Measurements from ENCODE around the gene TRIM50. TPM values are rescaled to one million over a fixed set of nuclear protein-coding genes. Genes with fewer than 3 reads are reported as not detected.

Gene TRIM50
- total and polyA plus RNA-seq, 2 of the 13 experiments (the other 11 are each of a cell fraction or from before 2014, with no cell fraction given): 4.2 to 24.5 TPM

DNA sequence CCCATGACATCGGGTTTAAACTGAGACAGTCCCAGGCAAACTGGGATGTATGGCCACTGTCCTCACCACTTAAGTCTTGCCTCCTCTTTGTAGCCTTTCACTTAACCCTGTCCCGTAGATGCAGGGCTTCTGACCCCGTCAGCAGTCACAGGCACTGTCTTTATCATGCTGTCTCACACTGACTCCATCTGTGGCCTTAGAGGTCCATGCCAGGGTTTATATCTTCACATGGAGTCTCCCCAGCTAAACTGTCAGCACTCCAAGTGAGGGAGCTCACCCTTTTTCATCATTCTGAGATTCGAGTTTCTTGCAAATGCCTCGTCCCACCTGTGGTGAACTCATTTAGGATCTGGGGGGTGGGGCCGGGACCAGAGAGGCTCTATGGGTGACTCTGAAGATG, 2.9 kb upstream of the TRIM50 start:
- POLR2A ChIA-PET: interaction anchor here (1.3 to 1.5 kb wide), 2 partner anchors 13 to 28 kb away, joined by 4 read pairs; no protein-coding TSS in a partner anchor
- intact Hi-C loops (cut with micrococcal nuclease; ENCODE audit: unreplicated experiment) (no loop called here), in situ Hi-C loops (cut with HindIII; ENCODE audit: extremely low pct_ligation_motif_present, low pct_unique_long_range_greater_than_20kb) (no loop called here)

More for the DNA sequence above, 2.9 kb upstream of the TRIM50 start:
- WGBS (ENCODE audit: low lambda C conversion rate): 2% methylated on average over 4 of the region's 6 CpGs
- Histone ChIP-seq H3K27ac (ENCODE audit: extremely low read length, insufficient read depth, low read length) (no peak overlapping the region), H3K79me2 (ENCODE audit: insufficient read depth, low read length) (no peaks in the 10 kb centered on the region), H3K4me3 (replicated peaks in 1 of 3; ENCODE audit: insufficient read depth in 1 of 3, low read depth in 2 of 3, low read length in 3 of 3) (peak overlapping the region in 1 of 3 experiments; percentile 29; a peak in 2 of 6 replicates), H3K36me3 (replicated peaks in 1 of 2; ENCODE audit: control insufficient read depth in 1 of 2, insufficient read depth in 2 of 2, low read length in 2 of 2) (no peaks in the 10 kb centered on the region), H3K9me3 (ENCODE audit: low read length) (no peaks in the 10 kb centered on the region), H2AFZ (ENCODE audit: low read length) (no peak overlapping the region), H3K4me1 (ENCODE audit: insufficient read depth, low read length) (peaks cover 52% of the 10 kb centered on the region), H4K20me1 (ENCODE audit: insufficient read depth, low read length) (no peaks in the 10 kb centered on the region), H3K9ac (ENCODE audit: insufficient read depth, low read depth, low read length) (no peak overlapping the region), H3K27me3 (ENCODE audit: control insufficient read depth in 1 of 2, insufficient read depth in 2 of 2, low read length in 2 of 2) (peaks cover 2 to 30% of the 10 kb centered on the region in 2 experiments; a peak in 2 of 5 replicates), H3K4me2 (ENCODE audit: low read depth, low read length) (peak overlapping the region; percentile 68)
- TF ChIP-seq SETDB1 (CRISPR knock-in tag; IDR thresholded peaks at IDR 0.05; ENCODE audit: borderline replicate concordance) (no peak), ZNF674 (CRISPR knock-in tag; IDR thresholded peaks at IDR 0.05; ENCODE audit: low read depth) (no peak)
- TF ChIP-seq, protein P1, sequence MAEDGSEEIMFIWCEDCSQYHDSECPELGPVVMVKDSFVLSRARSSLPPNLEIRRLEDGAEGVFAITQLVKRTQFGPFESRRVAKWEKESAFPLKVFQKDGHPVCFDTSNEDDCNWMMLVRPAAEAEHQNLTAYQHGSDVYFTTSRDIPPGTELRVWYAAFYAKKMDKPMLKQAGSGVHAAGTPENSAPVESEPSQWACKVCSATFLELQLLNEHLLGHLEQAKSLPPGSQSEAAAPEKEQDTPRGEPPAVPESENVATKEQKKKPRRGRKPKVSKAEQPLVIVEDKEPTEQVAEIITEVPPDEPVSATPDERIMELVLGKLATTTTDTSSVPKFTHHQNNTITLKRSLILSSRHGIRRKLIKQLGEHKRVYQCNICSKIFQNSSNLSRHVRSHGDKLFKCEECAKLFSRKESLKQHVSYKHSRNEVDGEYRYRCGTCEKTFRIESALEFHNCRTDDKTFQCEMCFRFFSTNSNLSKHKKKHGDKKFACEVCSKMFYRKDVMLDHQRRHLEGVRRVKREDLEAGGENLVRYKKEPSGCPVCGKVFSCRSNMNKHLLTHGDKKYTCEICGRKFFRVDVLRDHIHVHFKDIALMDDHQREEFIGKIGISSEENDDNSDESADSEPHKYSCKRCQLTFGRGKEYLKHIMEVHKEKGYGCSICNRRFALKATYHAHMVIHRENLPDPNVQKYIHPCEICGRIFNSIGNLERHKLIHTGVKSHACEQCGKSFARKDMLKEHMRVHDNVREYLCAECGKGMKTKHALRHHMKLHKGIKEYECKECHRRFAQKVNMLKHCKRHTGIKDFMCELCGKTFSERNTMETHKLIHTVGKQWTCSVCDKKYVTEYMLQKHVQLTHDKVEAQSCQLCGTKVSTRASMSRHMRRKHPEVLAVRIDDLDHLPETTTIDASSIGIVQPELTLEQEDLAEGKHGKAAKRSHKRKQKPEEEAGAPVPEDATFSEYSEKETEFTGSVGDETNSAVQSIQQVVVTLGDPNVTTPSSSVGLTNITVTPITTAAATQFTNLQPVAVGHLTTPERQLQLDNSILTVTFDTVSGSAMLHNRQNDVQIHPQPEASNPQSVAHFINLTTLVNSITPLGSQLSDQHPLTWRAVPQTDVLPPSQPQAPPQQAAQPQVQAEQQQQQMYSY (CRISPR knock-in tag; IDR thresholded peaks at IDR 0.05): peak; percentile 83; the same call in 1 of the 2 replicates
- DNase-seq (ENCODE audit: low spot score): no peak
- FAIRE-seq: no peak
- CTCF ChIA-PET (ENCODE audit: low intra/inter-chr PET ratio, low total read pairs): no interaction called here
- peak; percentile 18; the same call in 2 of the 3 replicates for ATAC-seq
- BruUV-seq (replicated peaks): no TSS peak
